LNCaP clone FGC (cell line): ENCODE measurements around the gene KLHL30.

Experiments used
- DNase-seq: peaks from one replicate; pipeline ENCODE4 v3.0.0-alpha.2; 2011; ENCODE audit warnings: low read depth
- H3K4me3 ChIP-seq: 2 replicates; pipeline ENCODE4 v1.5.1; 2011; ENCODE audit warnings: mild to moderate bottlenecking, low read depth, low read length, control low read depth
- TF ChIP-seq, protein P1 (sequence below): IDR thresholded peaks from 2 replicates; pipeline ENCODE4 v1.5.1; 2012; ENCODE audit warnings: mild to moderate bottlenecking; ENCODE audit not compliant: control insufficient read depth, insufficient read depth; ENCODE audit errors: extremely low read depth

Gene KLHL30

GRCh38 chr2:238103465-238104225 lies 34.8 kb upstream of the KLHL30 start:
- H3K4me3 ChIP-seq = no peak overlapping the region
- no peak for DNase-seq
- TF ChIP-seq, protein P1, sequence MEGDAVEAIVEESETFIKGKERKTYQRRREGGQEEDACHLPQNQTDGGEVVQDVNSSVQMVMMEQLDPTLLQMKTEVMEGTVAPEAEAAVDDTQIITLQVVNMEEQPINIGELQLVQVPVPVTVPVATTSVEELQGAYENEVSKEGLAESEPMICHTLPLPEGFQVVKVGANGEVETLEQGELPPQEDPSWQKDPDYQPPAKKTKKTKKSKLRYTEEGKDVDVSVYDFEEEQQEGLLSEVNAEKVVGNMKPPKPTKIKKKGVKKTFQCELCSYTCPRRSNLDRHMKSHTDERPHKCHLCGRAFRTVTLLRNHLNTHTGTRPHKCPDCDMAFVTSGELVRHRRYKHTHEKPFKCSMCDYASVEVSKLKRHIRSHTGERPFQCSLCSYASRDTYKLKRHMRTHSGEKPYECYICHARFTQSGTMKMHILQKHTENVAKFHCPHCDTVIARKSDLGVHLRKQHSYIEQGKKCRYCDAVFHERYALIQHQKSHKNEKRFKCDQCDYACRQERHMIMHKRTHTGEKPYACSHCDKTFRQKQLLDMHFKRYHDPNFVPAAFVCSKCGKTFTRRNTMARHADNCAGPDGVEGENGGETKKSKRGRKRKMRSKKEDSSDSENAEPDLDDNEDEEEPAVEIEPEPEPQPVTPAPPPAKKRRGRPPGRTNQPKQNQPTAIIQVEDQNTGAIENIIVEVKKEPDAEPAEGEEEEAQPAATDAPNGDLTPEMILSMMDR = no peak

- TF ChIP-seq, protein P1 = no peak
- no peak overlapping the region for H3K4me3 ChIP-seq
- no peak for DNase-seq
These were observed 34.2 kb upstream of the KLHL30 start for GRCh38 chr2:238104226-238104690.

- no peak overlapping the region for H3K4me3 ChIP-seq
- no peak for DNase-seq
- TF ChIP-seq, protein P1 = no peak
These were observed 33.6 kb upstream of the KLHL30 start for GRCh38 chr2:238104691-238105371.

- no peak overlapping the region for H3K4me3 ChIP-seq
- DNase-seq = no peak
- TF ChIP-seq, protein P1 = no peak
These were observed 32.7 kb upstream of the KLHL30 start for GRCh38 chr2:238105506-238106338.

- H3K4me3 ChIP-seq = no peak overlapping the region
- DNase-seq = no peak
- TF ChIP-seq, protein P1 = no peak
These were observed 32.1 kb upstream of the KLHL30 start for GRCh38 chr2:238106339-238106697.

DNA sequence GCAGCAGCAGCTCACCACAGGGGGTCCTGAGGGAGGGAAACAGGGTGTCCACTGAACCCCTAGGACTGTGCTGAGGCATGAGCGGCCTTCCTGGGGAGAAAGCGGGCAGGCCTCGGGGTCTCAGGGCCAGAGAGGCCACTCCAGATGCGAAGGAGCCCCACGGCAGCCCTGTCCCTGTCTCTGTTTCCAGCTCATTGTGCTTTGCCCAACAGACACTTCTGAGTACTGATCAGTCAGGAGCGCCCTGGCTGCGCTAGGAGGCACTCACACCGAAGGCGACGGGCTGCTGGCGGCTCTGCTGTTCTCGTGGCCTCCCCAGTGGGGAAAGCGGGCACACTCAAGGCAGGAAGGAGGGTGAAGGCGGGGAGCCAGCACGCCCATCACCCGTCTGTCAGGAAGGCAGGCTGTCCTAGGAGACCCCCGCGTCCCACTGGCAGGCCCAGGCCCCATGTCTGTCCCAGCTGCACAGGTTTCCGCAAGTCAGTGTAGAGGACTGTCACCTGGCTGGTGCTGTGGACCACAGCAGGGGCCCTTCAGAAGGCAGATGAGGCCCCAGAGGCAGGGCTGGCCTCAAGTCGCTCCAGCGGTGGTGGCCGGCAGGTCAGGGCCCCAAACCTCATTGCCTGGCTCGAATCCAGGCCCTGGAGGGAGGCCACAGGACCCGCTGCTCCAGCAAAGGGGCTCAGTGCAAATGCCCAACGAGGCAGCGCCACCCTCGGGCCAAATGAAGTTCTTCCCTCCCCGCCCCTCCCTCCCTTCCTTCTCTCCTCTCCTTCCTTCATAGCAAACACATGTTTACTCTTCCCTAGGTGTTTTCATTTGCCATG lies 31.6 kb upstream of the KLHL30 start:
- DNase-seq = no peak
- H3K4me3 ChIP-seq = no peak overlapping the region
- TF ChIP-seq, protein P1 = peak; percentile 26
